ENCODE measurements around the gene DNAJC25. TPM values are rescaled to one million over a fixed set of nuclear protein-coding genes. Genes with fewer than 3 reads are reported as not detected.
"Not testable (repeated sequence)": the region's sequence is repeated elsewhere in the genome, so short reads cannot be mapped to it uniquely, and the experiment has no call there.

Gene DNAJC25
- total RNA-seq, 1 donor from 2014 or later: 7.1 TPM

- H3K27ac Mint-ChIP-seq: no peak overlapping the region
- H3K36me3 Mint-ChIP-seq (ENCODE audit: low read depth): no peaks in the 10 kb centered on the region
- no peaks in the 10 kb centered on the region for H3K4me1 Mint-ChIP-seq
- no peak for DNase-seq
- H3K4me3 Mint-ChIP-seq: no peak overlapping the region
- peaks cover 28% of the 10 kb centered on the region for H3K27me3 Mint-ChIP-seq
- intact Hi-C loops (cut with micrococcal nuclease): no loop called here
- H3K9me3 Mint-ChIP-seq: no peaks in the 10 kb centered on the region
These were observed 21.0 kb upstream of the DNAJC25 start for GRCh38 chr9:111610149-111610548.

- Mint-ChIP-seq H3K36me3 (ENCODE audit: low read depth) (no peaks in the 10 kb centered on the region), H3K27ac (no peak overlapping the region), H3K4me1 (no peaks in the 10 kb centered on the region), H3K9me3 (no peaks in the 10 kb centered on the region), H3K27me3 (peaks cover 23% of the 10 kb centered on the region), H3K4me3 (no peak overlapping the region)
- DNase-seq: no peak
- intact Hi-C loops (cut with micrococcal nuclease): no loop called here
These were observed 20.3 kb upstream of the DNAJC25 start for GRCh38 chr9:111610845-111611244.

GRCh38 chr9:111613436-111614040 lies 17.6 kb upstream of the DNAJC25 start:
- Mint-ChIP-seq H3K36me3 (ENCODE audit: low read depth) (no peaks in the 10 kb centered on the region), H3K27ac (no peak overlapping the region), H3K9me3 (no peaks in the 10 kb centered on the region), H3K4me1 (no peaks in the 10 kb centered on the region), H3K27me3 (peaks cover 28% of the 10 kb centered on the region), H3K4me3 (no peak overlapping the region)
- DNase-seq: no peak
- intact Hi-C loops (cut with micrococcal nuclease): no loop called here

GRCh38 chr9:111615928-111616327 lies 15.2 kb upstream of the DNAJC25 start:
- H3K4me1 Mint-ChIP-seq: no peaks in the 10 kb centered on the region
- no peak overlapping the region for H3K4me3 Mint-ChIP-seq
- H3K27ac Mint-ChIP-seq: no peak overlapping the region
- no peak for DNase-seq
- no peaks in the 10 kb centered on the region for H3K36me3 Mint-ChIP-seq (ENCODE audit: low read depth)
- intact Hi-C loops (cut with micrococcal nuclease): no loop called here
- H3K9me3 Mint-ChIP-seq: no peaks in the 10 kb centered on the region
- H3K27me3 Mint-ChIP-seq: peaks cover 17% of the 10 kb centered on the region

GRCh38 chr9:111617349-111617748 lies 13.8 kb upstream of the DNAJC25 start:
- intact Hi-C loops (cut with micrococcal nuclease); H3K36me3 Mint-ChIP-seq (ENCODE audit: low read depth); H3K4me1 Mint-ChIP-seq; H3K9me3 Mint-ChIP-seq; H3K27ac Mint-ChIP-seq; H3K4me3 Mint-ChIP-seq; DNase-seq: not testable (repeated sequence)
- H3K27me3 Mint-ChIP-seq: peaks cover 16% of the 10 kb centered on the region

- H3K9me3 Mint-ChIP-seq: no peaks in the 10 kb centered on the region
- DNase-seq: peak; percentile 71
- H3K4me1 Mint-ChIP-seq: no peaks in the 10 kb centered on the region
- intact Hi-C loops (cut with micrococcal nuclease): no loop called here
- H3K27ac Mint-ChIP-seq: no peak overlapping the region
- H3K36me3 Mint-ChIP-seq (ENCODE audit: low read depth): no peaks in the 10 kb centered on the region
- peaks cover 12% of the 10 kb centered on the region for H3K27me3 Mint-ChIP-seq
- no peak overlapping the region for H3K4me3 Mint-ChIP-seq
These were observed 9.1 kb upstream of the DNAJC25 start for GRCh38 chr9:111621895-111622480.

GRCh38 chr9:111622626-111623025 lies 8.5 kb upstream of the DNAJC25 start:
- intact Hi-C loops (cut with micrococcal nuclease): no loop called here
- no peak for DNase-seq
- no peak overlapping the region for H3K4me3 Mint-ChIP-seq
- H3K36me3 Mint-ChIP-seq (ENCODE audit: low read depth): no peaks in the 10 kb centered on the region
- no peaks in the 10 kb centered on the region for H3K4me1 Mint-ChIP-seq
- H3K27me3 Mint-ChIP-seq: peaks cover 12% of the 10 kb centered on the region
- H3K27ac Mint-ChIP-seq: no peak overlapping the region
- H3K9me3 Mint-ChIP-seq: no peaks in the 10 kb centered on the region

GRCh38 chr9:111627260-111627963 lies 3.7 kb upstream of the DNAJC25 start:
- Mint-ChIP-seq H3K4me1 (peaks cover 10% of the 10 kb centered on the region), H3K27ac (no peak overlapping the region), H3K36me3 (ENCODE audit: low read depth) (peaks cover 3% of the 10 kb centered on the region), H3K4me3 (no peak overlapping the region), H3K9me3 (no peaks in the 10 kb centered on the region), H3K27me3 (peaks cover 9% of the 10 kb centered on the region)
- no peak for DNase-seq
- intact Hi-C loops (cut with micrococcal nuclease): no loop called here

GRCh38 chr9:111628411-111628810 lies 2.7 kb upstream of the DNAJC25 start:
- no peaks in the 10 kb centered on the region for H3K9me3 Mint-ChIP-seq
- H3K27ac Mint-ChIP-seq: no peak overlapping the region
- peaks cover 20% of the 10 kb centered on the region for H3K4me1 Mint-ChIP-seq
- intact Hi-C loops (cut with micrococcal nuclease): no loop called here
- peaks cover 12% of the 10 kb centered on the region for H3K36me3 Mint-ChIP-seq (ENCODE audit: low read depth)
- DNase-seq: no peak
- no peak overlapping the region for H3K4me3 Mint-ChIP-seq
- peaks cover 8% of the 10 kb centered on the region for H3K27me3 Mint-ChIP-seq

- Mint-ChIP-seq H3K27ac (peak overlapping the region; percentile 92), H3K4me1 (peaks cover 38% of the 10 kb centered on the region), H3K27me3 (peaks cover 3% of the 10 kb centered on the region), H3K4me3 (peak overlapping the region; percentile 98), H3K36me3 (ENCODE audit: low read depth) (peaks cover 22% of the 10 kb centered on the region), H3K9me3 (no peaks in the 10 kb centered on the region)
- no peak for DNase-seq
- intact Hi-C loops (cut with micrococcal nuclease): loop anchor here (2.0 to 10.0 kb wide), 3 partner anchors 32 to 1780 kb away; partner anchors contain the start of genes C9orf43, POLE3, PTGR1 and UGCG
These were observed 761 bp upstream of the DNAJC25 start for GRCh38 chr9:111630182-111630963.

GRCh38 chr9:111630964-111631213 lies 245 bp upstream of the DNAJC25 start:
- no peaks in the 10 kb centered on the region for H3K9me3 Mint-ChIP-seq
- peak overlapping the region; percentile 92 for H3K27ac Mint-ChIP-seq
- H3K4me1 Mint-ChIP-seq: peaks cover 40% of the 10 kb centered on the region
- peak overlapping the region; percentile 98 for H3K4me3 Mint-ChIP-seq
- peaks cover 22% of the 10 kb centered on the region for H3K36me3 Mint-ChIP-seq (ENCODE audit: low read depth)
- no peak for DNase-seq
- intact Hi-C loops (cut with micrococcal nuclease): loop anchor here (1.0 to 10.0 kb wide), 6 partner anchors 31 to 1780 kb away; partner anchors contain the start of genes C9orf43, ECPAS, POLE3 and PTGR1
- H3K27me3 Mint-ChIP-seq: no peaks in the 10 kb centered on the region

GRCh38 chr9:111632060-111632459 lies 926 bp downstream of the DNAJC25 start:
- peak overlapping the region; percentile 98 for H3K4me3 Mint-ChIP-seq
- H3K4me1 Mint-ChIP-seq: peaks cover 42% of the 10 kb centered on the region
- H3K27me3 Mint-ChIP-seq: no peaks in the 10 kb centered on the region
- DNase-seq: no peak
- H3K36me3 Mint-ChIP-seq (ENCODE audit: low read depth): peaks cover 22% of the 10 kb centered on the region
- intact Hi-C loops (cut with micrococcal nuclease): loop anchor here (10.0 kb wide), 1 partner anchor 263 kb away; the partner anchor contains the start of gene UGCG
- no peaks in the 10 kb centered on the region for H3K9me3 Mint-ChIP-seq
- H3K27ac Mint-ChIP-seq: peak overlapping the region; percentile 90

GRCh38 chr9:111632695-111633388 lies 1.7 kb downstream of the DNAJC25 start:
- Mint-ChIP-seq H3K36me3 (ENCODE audit: low read depth) (peaks cover 22% of the 10 kb centered on the region), H3K27ac (no peak overlapping the region), H3K27me3 (no peaks in the 10 kb centered on the region), H3K4me3 (peak overlapping the region; percentile 98), H3K4me1 (peaks cover 42% of the 10 kb centered on the region), H3K9me3 (no peaks in the 10 kb centered on the region)
- intact Hi-C loops (cut with micrococcal nuclease): loop anchor here (10.0 kb wide), 1 partner anchor 262 kb away; the partner anchor contains the start of gene UGCG
- DNase-seq: no peak

Data from activated CD4-positive, alpha-beta T cell treated with anti-CD3 and anti-CD28 coated beads, Interleukin-2, amount 10 ng/mL, durations not matched to agents 24 days and 14 days (primary cell).